Sigmoid colon (tissue), 4 donors: Measurements from ENCODE around the gene TMEM263.

Source experiments
- POLR2AphosphoS5 ChIP-seq, 4 donors: sonication (generic); formaldehyde crosslinking; IDR thresholded peaks; one replicate each; pipeline ENCODE4 v1.6.1; 2017; ENCODE audit warnings: antibody characterized with exemption in 4 of 4
- TF ChIP-seq, protein P1 (sequence below), 4 experiments: fragments of 450-650 bp in 3 of 4; fragments of 200-600 bp in 1 of 4; IDR thresholded peaks; one replicate each; pipeline ENCODE4 v1.5.1; 2016 to 2019; ENCODE audit warnings: antibody characterized with exemption in 4 of 4, mild to moderate bottlenecking in 3 of 4, moderate library complexity in 2 of 4

DNA sequence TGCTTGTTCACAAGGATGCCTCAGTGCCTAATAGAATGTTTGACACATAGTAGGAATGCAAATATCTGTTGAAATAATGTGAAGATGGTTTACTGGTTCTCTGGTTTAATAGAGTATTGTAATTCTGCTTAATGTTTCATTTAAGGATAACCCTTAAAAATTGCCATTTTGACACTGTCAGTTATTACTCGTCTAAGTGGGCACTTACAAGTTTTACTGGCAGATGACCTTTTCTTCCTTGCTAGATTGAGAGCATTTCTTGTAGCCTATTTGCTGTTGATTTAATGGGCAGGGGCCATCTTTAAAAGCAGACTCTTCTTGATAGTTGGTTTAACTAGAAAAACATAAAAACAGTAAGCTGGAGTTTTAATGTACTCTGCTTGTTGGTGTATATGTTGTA lies 1.9 kb downstream of the TMEM263 start:
- TF ChIP-seq, protein P1, sequence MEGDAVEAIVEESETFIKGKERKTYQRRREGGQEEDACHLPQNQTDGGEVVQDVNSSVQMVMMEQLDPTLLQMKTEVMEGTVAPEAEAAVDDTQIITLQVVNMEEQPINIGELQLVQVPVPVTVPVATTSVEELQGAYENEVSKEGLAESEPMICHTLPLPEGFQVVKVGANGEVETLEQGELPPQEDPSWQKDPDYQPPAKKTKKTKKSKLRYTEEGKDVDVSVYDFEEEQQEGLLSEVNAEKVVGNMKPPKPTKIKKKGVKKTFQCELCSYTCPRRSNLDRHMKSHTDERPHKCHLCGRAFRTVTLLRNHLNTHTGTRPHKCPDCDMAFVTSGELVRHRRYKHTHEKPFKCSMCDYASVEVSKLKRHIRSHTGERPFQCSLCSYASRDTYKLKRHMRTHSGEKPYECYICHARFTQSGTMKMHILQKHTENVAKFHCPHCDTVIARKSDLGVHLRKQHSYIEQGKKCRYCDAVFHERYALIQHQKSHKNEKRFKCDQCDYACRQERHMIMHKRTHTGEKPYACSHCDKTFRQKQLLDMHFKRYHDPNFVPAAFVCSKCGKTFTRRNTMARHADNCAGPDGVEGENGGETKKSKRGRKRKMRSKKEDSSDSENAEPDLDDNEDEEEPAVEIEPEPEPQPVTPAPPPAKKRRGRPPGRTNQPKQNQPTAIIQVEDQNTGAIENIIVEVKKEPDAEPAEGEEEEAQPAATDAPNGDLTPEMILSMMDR (IDR thresholded peaks at IDR 0.05): no peak
- no peak for TF ChIP-seq POLR2AphosphoS5 (IDR thresholded peaks at IDR 0.05)
